ENCODE results near the gene CLSTN2. TPM values are rescaled to one million over a fixed set of nuclear protein-coding genes. Genes with fewer than 3 reads are reported as not detected.

Gene CLSTN2
- polyA plus RNA-seq, 3 donors, result not detected

- no peak for DNase-seq
- H3K27ac ChIP-seq (ENCODE audit: low read depth in 1 of 2, low read length in 2 of 2), result no peak overlapping the region
- Mint-ChIP-seq H3K36me3 (no peaks in the 10 kb centered on the region), H3K4me3 (no peak overlapping the region), H3K27me3 (ENCODE audit: low read depth in 3 of 3) (peaks cover 0 to 4% (median 1%) of the 10 kb centered on the region in 3 donors), H3K4me1 (no peaks in the 10 kb centered on the region), H3K27ac (no peak overlapping the region), H3K9me3 (peaks cover 0 to 10% (median 7%) of the 10 kb centered on the region in 7 donors)
- H3K9me3 ChIP-seq (replicated peaks in 1 of 2; ENCODE audit: control insufficient read depth in 1 of 2, insufficient read depth in 1 of 2, low read length in 2 of 2), result no peaks in the 10 kb centered on the region
- H3K27me3 ChIP-seq (ENCODE audit: control insufficient read depth in 2 of 2, insufficient read depth in 2 of 2, low read length in 2 of 2), result no peaks in the 10 kb centered on the region
- H3K4me3 ChIP-seq (replicated peaks in 1 of 3; ENCODE audit: low read depth in 2 of 3, low read length in 3 of 3), result no peak overlapping the region
- no peak overlapping the region for H2AFZ ChIP-seq (ENCODE audit: insufficient read depth, low read depth, low read length, poor library complexity, severe bottlenecking)
- no peaks in the 10 kb centered on the region for H3K4me1 ChIP-seq (ENCODE audit: control insufficient read depth in 1 of 2, insufficient read depth in 2 of 2, low read length in 2 of 2)
- 100% methylated on average over 3 of the region's 7 CpGs for WGBS (ENCODE audit: insufficient coverage)
- H3K9ac ChIP-seq (ENCODE audit: insufficient read depth, low read length, poor library complexity, severe bottlenecking), result no peak overlapping the region
- intact Hi-C loops (cut with micrococcal nuclease), result no loop called here
- no peak overlapping the region for H3K4me2 ChIP-seq (replicated peaks; ENCODE audit: extremely low read depth, low read length, poor library complexity, severe bottlenecking)
- no peaks in the 10 kb centered on the region for H3K79me2 ChIP-seq (ENCODE audit: insufficient read depth, low read length)
- TF ChIP-seq CTCF (IDR thresholded peaks at IDR 0.05), result no peak
- H4K20me1 ChIP-seq (ENCODE audit: insufficient read depth, low read length), result no peaks in the 10 kb centered on the region
- H3K36me3 ChIP-seq (replicated peaks in 1 of 2; ENCODE audit: control insufficient read depth in 1 of 2, insufficient read depth in 2 of 2, low read length in 2 of 2), result no peaks in the 10 kb centered on the region
These were observed 315.2 kb downstream of the CLSTN2 start for GRCh38 chr3:140250010-140250855.

GRCh38 chr3:140250945-140251344 lies 316.0 kb downstream of the CLSTN2 start:
- Histone ChIP-seq H3K36me3 (replicated peaks in 1 of 2; ENCODE audit: control insufficient read depth in 1 of 2, insufficient read depth in 2 of 2, low read length in 2 of 2) (no peaks in the 10 kb centered on the region), H2AFZ (ENCODE audit: insufficient read depth, low read depth, low read length, poor library complexity, severe bottlenecking) (no peak overlapping the region), H3K27me3 (ENCODE audit: control insufficient read depth in 2 of 2, insufficient read depth in 2 of 2, low read length in 2 of 2) (no peaks in the 10 kb centered on the region), H3K4me3 (replicated peaks in 1 of 3; ENCODE audit: low read depth in 2 of 3, low read length in 3 of 3) (no peak overlapping the region), H3K4me1 (ENCODE audit: control insufficient read depth in 1 of 2, insufficient read depth in 2 of 2, low read length in 2 of 2) (no peaks in the 10 kb centered on the region), H3K79me2 (ENCODE audit: insufficient read depth, low read length) (no peaks in the 10 kb centered on the region), H3K9ac (ENCODE audit: insufficient read depth, low read length, poor library complexity, severe bottlenecking) (no peak overlapping the region), H3K4me2 (replicated peaks; ENCODE audit: extremely low read depth, low read length, poor library complexity, severe bottlenecking) (no peak overlapping the region), H4K20me1 (ENCODE audit: insufficient read depth, low read length) (no peaks in the 10 kb centered on the region), H3K27ac (ENCODE audit: low read depth in 1 of 2, low read length in 2 of 2) (no peak overlapping the region), H3K9me3 (replicated peaks in 1 of 2; ENCODE audit: control insufficient read depth in 1 of 2, insufficient read depth in 1 of 2, low read length in 2 of 2) (no peaks in the 10 kb centered on the region)
- Mint-ChIP-seq H3K4me1 (no peaks in the 10 kb centered on the region), H3K27me3 (ENCODE audit: low read depth in 3 of 3) (peaks cover 0 to 4% (median 1%) of the 10 kb centered on the region in 3 donors), H3K4me3 (no peak overlapping the region), H3K27ac (no peak overlapping the region), H3K9me3 (peaks cover 0 to 10% (median 7%) of the 10 kb centered on the region in 7 donors), H3K36me3 (no peaks in the 10 kb centered on the region)
- DNase-seq, result no peak
- 86% methylated on average over 1 of the region's 4 CpGs for WGBS (ENCODE audit: insufficient coverage)
- intact Hi-C loops (cut with micrococcal nuclease), result no loop called here
- TF ChIP-seq CTCF (IDR thresholded peaks at IDR 0.05), result no peak
